HepG2 (cell line): ENCODE data around the gene FBLN5. TPM values are rescaled to one million over a fixed set of nuclear protein-coding genes. Genes with fewer than 3 reads are reported as not detected.

ENCODE experiments used
- ATAC-seq: fragments of 200-7000 bp; cut with Tn5 transposase; 3 replicates; pipeline ENCODE4 v1.9.1; 2020; ENCODE audit warnings: mild to moderate bottlenecking, moderate library complexity
- BruUV-seq: library from RNA; stranded (reverse); fragments of 400-500 nt; replicated peaks from 2 replicates; lab custom pipeline; 2021; lab: Mats Ljungman, UMichigan
- CTCF ChIA-PET: fragments of 300-600 bp; formaldehyde crosslinking; extraction: SDS; loops from one replicate; lab custom pipeline; 2021; ENCODE audit warnings: low total read pairs, inconsistent platforms, low intra/inter-chr PET ratio; lab: Yijun Ruan, JAX
- POLR2A ChIA-PET: fragments of 350-600 bp; sonication (Branson Sonifier 250); formaldehyde crosslinking; loops from one replicate; lab custom pipeline; 2020; ENCODE audit warnings: antibody characterized with exemption, inconsistent platforms; lab: Yijun Ruan, JAX
- DNase-seq: peaks from one replicate; pipeline ENCODE4 v3.0.0-alpha.2; 2015; ENCODE audit warnings: low spot score
- FAIRE-seq: peaks from 3 replicates; lab custom pipeline; 2011; peaks lifted over from hg19 to GRCh38; lab: Jason Lieb, UNC
- H2AFZ ChIP-seq: one replicate; pipeline ENCODE4 v1.6.1; 2011; ENCODE audit warnings: low read length, inconsistent platforms
- H3K27ac ChIP-seq: fragments of 300-600 bp; 3 replicates; pipeline ENCODE4 v1.8.0; 2011; ENCODE audit warnings: mixed run types, mild to moderate bottlenecking, mixed read lengths, low read length, inconsistent platforms; ENCODE audit not compliant: insufficient read depth; ENCODE audit errors: extremely low read length
- H3K27me3 ChIP-seq, 2 experiments: fragments of 200-600 bp in 1 of 2; 2 replicates in 1 of 2; 3 replicates in 1 of 2; pipeline versions ENCODE4 v1.6.0 to v1.8.0; 2011; ENCODE audit warnings: low read length in 2 of 2, mild to moderate bottlenecking in 2 of 2, moderate library complexity in 2 of 2, inconsistent platforms in 1 of 2; ENCODE audit not compliant: insufficient read depth in 2 of 2, control insufficient read depth in 1 of 2
- H3K36me3 ChIP-seq, 2 experiments: fragments of 200-600 bp in 1 of 2; replicated peaks in 1 of 2; 2 replicates in 1 of 2; 3 replicates in 1 of 2; pipeline versions ENCODE4 v1.5.1 to v1.8.0; 2011; ENCODE audit warnings: low read length in 2 of 2, inconsistent platforms in 1 of 2; ENCODE audit not compliant: insufficient read depth in 2 of 2, control insufficient read depth in 1 of 2
- H3K4me1 ChIP-seq: 2 replicates; pipeline ENCODE4 v1.5.1; 2012; ENCODE audit warnings: low read length, inconsistent platforms; ENCODE audit not compliant: insufficient read depth
- H3K4me2 ChIP-seq: 2 replicates; pipeline ENCODE4 v1.6.0; 2011; ENCODE audit warnings: low read depth, low read length, inconsistent platforms
- H3K4me3 ChIP-seq, 3 experiments: fragments of 200-600 bp in 1 of 3; sonication (generic), shearing (Covaris generic) in 1 of 3; replicated peaks in 1 of 3; 2 replicates each; pipeline ENCODE4 v1.5.1; 2011 to 2016; ENCODE audit warnings: low read length in 3 of 3, inconsistent platforms in 2 of 3, low read depth in 2 of 3, mild to moderate bottlenecking in 2 of 3, control low read depth in 1 of 3, mixed read lengths in 1 of 3; ENCODE audit not compliant: insufficient read depth in 1 of 3
- H3K79me2 ChIP-seq: one replicate; pipeline ENCODE4 v1.6.1; 2011; ENCODE audit warnings: low read length, inconsistent platforms; ENCODE audit not compliant: insufficient read depth
- H3K9ac ChIP-seq: 2 replicates; pipeline ENCODE4 v1.6.0; 2011; ENCODE audit warnings: mild to moderate bottlenecking, low read depth, low read length, inconsistent platforms; ENCODE audit not compliant: insufficient read depth
- H3K9me3 ChIP-seq: 2 replicates; pipeline ENCODE4 v1.5.1; 2012; ENCODE audit warnings: mild to moderate bottlenecking, low read length
- H4K20me1 ChIP-seq: 2 replicates; pipeline ENCODE4 v1.6.0; 2011; ENCODE audit warnings: inconsistent platforms, mild to moderate bottlenecking, low read length, moderate library complexity; ENCODE audit not compliant: insufficient read depth
- HOXA7 ChIP-seq: sonication (generic); formaldehyde crosslinking; IDR thresholded peaks from 2 replicates; pipeline ENCODE4 v1.8.1; 2022; ENCODE audit warnings: mild to moderate bottlenecking, missing genetic modification reagents, moderate library complexity
- KDM1A ChIP-seq: IDR thresholded peaks from 2 replicates; pipeline ENCODE4 v1.6.1; 2016; ENCODE audit warnings: missing compliant biosample characterization
- LCORL ChIP-seq, 2 experiments: fragments of 450-650 bp in 1 of 2; sonication (generic) in 1 of 2; formaldehyde crosslinking in 1 of 2; IDR thresholded peaks; 2 replicates each; pipeline versions ENCODE4 v1.5.0 to v1.6.1; 2017 to 2020; ENCODE audit warnings: antibody characterized with exemption in 1 of 2, missing genetic modification reagents in 1 of 2
- MEIS2 ChIP-seq: sonication (generic); formaldehyde crosslinking; IDR thresholded peaks from 2 replicates; pipeline ENCODE4 v1.9.0; 2021; ENCODE audit warnings: mild to moderate bottlenecking, missing genetic modification reagents
- MZF1 ChIP-seq: sonication (generic); formaldehyde crosslinking; IDR thresholded peaks from 2 replicates; pipeline ENCODE4 v1.8.1; 2023; ENCODE audit warnings: mild to moderate bottlenecking, missing genetic modification reagents, borderline replicate concordance
- PAWR ChIP-seq: sonication (generic); formaldehyde crosslinking; IDR thresholded peaks from 2 replicates; pipeline ENCODE4 v1.4.0; 2020; ENCODE audit warnings: missing genetic modification reagents, mild to moderate bottlenecking, borderline replicate concordance
- SRSF1 ChIP-seq: fragments of 200-400 bp; formaldehyde crosslinking; optimal IDR thresholded peaks from 2 replicates; pipeline ENCODE3; 2017; ENCODE audit warnings: mild to moderate bottlenecking, low read depth, low read length, moderate library complexity
- TCF7L2 ChIP-seq: IDR thresholded peaks from 2 replicates; pipeline ENCODE4 v1.6.1; 2011; ENCODE audit warnings: mild to moderate bottlenecking, low read depth, low read length, moderate library complexity
- ZNF644 ChIP-seq: IDR thresholded peaks from 2 replicates; pipeline ENCODE4 v1.6.1; 2016; ENCODE audit warnings: low read depth
- ZNF878 ChIP-seq: sonication (generic); formaldehyde crosslinking; IDR thresholded peaks from 2 replicates; pipeline ENCODE4 v1.8.1; 2023; ENCODE audit warnings: mild to moderate bottlenecking, missing genetic modification reagents, moderate library complexity
- in situ Hi-C: cut with HindIII; loops from 2 replicates; pipeline ENCODE4 v1.10.0; 2017; ENCODE audit warnings: low pct_unique_long_range_greater_than_20kb; ENCODE audit not compliant: extremely low pct_ligation_motif_present
- intact Hi-C: fragments of 100-400 bp; cut with micrococcal nuclease; formaldehyde crosslinking; loops from one replicate; pipeline ENCODE4 v1.10.0; 2022; ENCODE audit not compliant: unreplicated experiment
- polyA plus RNA-seq, 8 experiments: library from polyadenylated mRNA; depleted of rRNA in 3 of 8; stranded (reverse) in 7 of 8; unstranded in 1 of 8; fragments of >200 nt; fragmentation: Illumina TruSeq in 4 of 8; extraction: Trizol in 4 of 8; gene quantifications; 2 replicates each; pipeline versions ENCODE4 v1.2.1 to v1.2.3, GENCODE V29; 2011 to 2016; ENCODE audit warnings: low read depth in 4 of 8, missing spikeins in 1 of 8, mixed read lengths in 1 of 8; ENCODE audit not compliant: insufficient read depth in 1 of 8
- total RNA-seq, 5 experiments: library from RNA; depleted of rRNA; stranded (reverse); fragments of >200 nt; fragmentation: Illumina TruSeq; extraction: Trizol; gene quantifications; 2 replicates each; pipeline ENCODE4 v1.2.3, GENCODE V29; 2016; ENCODE audit warnings: low read depth in 1 of 5
- TF ChIP-seq, protein P1 (sequence below): sonication (generic); formaldehyde crosslinking; IDR thresholded peaks from 2 replicates; pipeline ENCODE4 v1.4.0; 2020; ENCODE audit warnings: missing genetic modification reagents
- TF ChIP-seq, protein P2 (sequence below): sonication (generic); formaldehyde crosslinking; IDR thresholded peaks from 2 replicates; pipeline ENCODE4 v1.8.0; 2022; ENCODE audit warnings: missing genetic modification reagents, mild to moderate bottlenecking, borderline replicate concordance

FBLN5 gene
- total and polyA plus RNA-seq, 2 of the 13 experiments (the other 11 are each of a cell fraction or from before 2014, with no cell fraction given): 0.38 to 0.77 TPM

DNA sequence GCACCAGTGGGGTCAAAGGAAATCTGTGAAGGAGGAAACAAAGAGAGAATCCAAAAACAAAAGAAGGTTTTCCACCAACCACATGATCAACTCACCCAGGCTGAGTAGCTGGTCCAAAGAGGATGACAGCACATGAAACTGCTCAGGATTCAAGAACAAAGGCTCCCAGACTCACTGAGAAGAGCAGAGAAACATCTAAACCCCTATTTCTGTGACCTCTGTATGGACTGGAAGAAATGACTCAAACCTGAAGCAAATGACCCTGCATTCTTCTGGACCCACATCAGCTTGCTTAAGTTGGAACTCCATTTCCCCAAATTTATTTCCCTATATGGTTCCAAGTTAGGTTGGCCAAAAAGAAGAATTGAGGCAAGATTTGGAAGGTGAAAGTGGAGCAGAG, 106.4 kb downstream of the FBLN5 start:
- H3K36me3 ChIP-seq: no peaks in the 10 kb centered on the region
- intact Hi-C loops (no loop called here), in situ Hi-C loops (no loop called here)
- POLR2A ChIA-PET: no interaction called here
- H3K4me2 ChIP-seq: no peak overlapping the region
- no peaks in the 10 kb centered on the region for H4K20me1 ChIP-seq
- CTCF ChIA-PET: no interaction called here
- TF ChIP-seq LCORL (IDR thresholded peaks at IDR 0.05) (no peak), LCORL (CRISPR knock-in tag; IDR thresholded peaks at IDR 0.05) (no peak), TCF7L2 (no peak), ZNF878 (CRISPR knock-in tag) (no peak), MEIS2 (no peak), PAWR (no peak), ZNF644 (CRISPR knock-in tag) (no peak), HOXA7 (CRISPR knock-in tag) (no peak), MZF1 (CRISPR knock-in tag) (no peak), KDM1A (CRISPR knock-in tag) (no peak), SRSF1 (no peak)
- TF ChIP-seq, protein P1, sequence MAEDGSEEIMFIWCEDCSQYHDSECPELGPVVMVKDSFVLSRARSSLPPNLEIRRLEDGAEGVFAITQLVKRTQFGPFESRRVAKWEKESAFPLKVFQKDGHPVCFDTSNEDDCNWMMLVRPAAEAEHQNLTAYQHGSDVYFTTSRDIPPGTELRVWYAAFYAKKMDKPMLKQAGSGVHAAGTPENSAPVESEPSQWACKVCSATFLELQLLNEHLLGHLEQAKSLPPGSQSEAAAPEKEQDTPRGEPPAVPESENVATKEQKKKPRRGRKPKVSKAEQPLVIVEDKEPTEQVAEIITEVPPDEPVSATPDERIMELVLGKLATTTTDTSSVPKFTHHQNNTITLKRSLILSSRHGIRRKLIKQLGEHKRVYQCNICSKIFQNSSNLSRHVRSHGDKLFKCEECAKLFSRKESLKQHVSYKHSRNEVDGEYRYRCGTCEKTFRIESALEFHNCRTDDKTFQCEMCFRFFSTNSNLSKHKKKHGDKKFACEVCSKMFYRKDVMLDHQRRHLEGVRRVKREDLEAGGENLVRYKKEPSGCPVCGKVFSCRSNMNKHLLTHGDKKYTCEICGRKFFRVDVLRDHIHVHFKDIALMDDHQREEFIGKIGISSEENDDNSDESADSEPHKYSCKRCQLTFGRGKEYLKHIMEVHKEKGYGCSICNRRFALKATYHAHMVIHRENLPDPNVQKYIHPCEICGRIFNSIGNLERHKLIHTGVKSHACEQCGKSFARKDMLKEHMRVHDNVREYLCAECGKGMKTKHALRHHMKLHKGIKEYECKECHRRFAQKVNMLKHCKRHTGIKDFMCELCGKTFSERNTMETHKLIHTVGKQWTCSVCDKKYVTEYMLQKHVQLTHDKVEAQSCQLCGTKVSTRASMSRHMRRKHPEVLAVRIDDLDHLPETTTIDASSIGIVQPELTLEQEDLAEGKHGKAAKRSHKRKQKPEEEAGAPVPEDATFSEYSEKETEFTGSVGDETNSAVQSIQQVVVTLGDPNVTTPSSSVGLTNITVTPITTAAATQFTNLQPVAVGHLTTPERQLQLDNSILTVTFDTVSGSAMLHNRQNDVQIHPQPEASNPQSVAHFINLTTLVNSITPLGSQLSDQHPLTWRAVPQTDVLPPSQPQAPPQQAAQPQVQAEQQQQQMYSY (CRISPR knock-in tag): no peak
- TF ChIP-seq, protein P2, sequence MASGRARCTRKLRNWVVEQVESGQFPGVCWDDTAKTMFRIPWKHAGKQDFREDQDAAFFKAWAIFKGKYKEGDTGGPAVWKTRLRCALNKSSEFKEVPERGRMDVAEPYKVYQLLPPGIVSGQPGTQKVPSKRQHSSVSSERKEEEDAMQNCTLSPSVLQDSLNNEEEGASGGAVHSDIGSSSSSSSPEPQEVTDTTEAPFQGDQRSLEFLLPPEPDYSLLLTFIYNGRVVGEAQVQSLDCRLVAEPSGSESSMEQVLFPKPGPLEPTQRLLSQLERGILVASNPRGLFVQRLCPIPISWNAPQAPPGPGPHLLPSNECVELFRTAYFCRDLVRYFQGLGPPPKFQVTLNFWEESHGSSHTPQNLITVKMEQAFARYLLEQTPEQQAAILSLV (CRISPR knock-in tag): no peak
- H3K9ac ChIP-seq: no peak overlapping the region
- no peak overlapping the region for H2AFZ ChIP-seq
- H3K79me2 ChIP-seq: no peaks in the 10 kb centered on the region
- no TSS peak for BruUV-seq
- peaks cover 0 to 12% of the 10 kb centered on the region in 2 experiments; a peak in 4 of 5 replicates for H3K27me3 ChIP-seq
- H3K4me3 ChIP-seq: no peak overlapping the region
- ATAC-seq (no peak), DNase-seq (no peak), FAIRE-seq (no peak)
- H3K27ac ChIP-seq: no peak overlapping the region
- no peaks in the 10 kb centered on the region for H3K4me1 ChIP-seq
- H3K9me3 ChIP-seq: no peaks in the 10 kb centered on the region
